Fibroblast of the aortic adventitia (primary cell): ENCODE measurements around the gene SYCP3. TPM values are rescaled to one million over a fixed set of nuclear protein-coding genes. Genes with fewer than 3 reads are reported as not detected.
A peak's percentile ranks its signal among the peaks of the same experiment; 100 is the strongest.

Source experiments
- DNase-seq: peaks from one replicate; pipeline ENCODE4 v3.0.0-alpha.2; 2010; ENCODE audit warnings: low read depth
- H3K4me3 ChIP-seq: 2 replicates; pipeline ENCODE4 v1.5.1; 2011; ENCODE audit warnings: low read depth, mild to moderate bottlenecking, control low read depth, low read length, moderate library complexity
- CTCF ChIP-seq: IDR thresholded peaks from 2 replicates; pipeline ENCODE4 v1.5.1; 2011; ENCODE audit warnings: mild to moderate bottlenecking, low read length, control low read depth, inconsistent platforms; ENCODE audit not compliant: insufficient read depth
- total RNA-seq: library from RNA; depleted of rRNA; stranded (reverse); fragments of >200 nt; gene quantifications from 2 replicates; pipeline ENCODE4 v1.2.3, GENCODE V29; 2012; ENCODE audit warnings: low replicate concordance

SYCP3 gene
- total RNA-seq, 1 donor: 0.18 TPM

DNA sequence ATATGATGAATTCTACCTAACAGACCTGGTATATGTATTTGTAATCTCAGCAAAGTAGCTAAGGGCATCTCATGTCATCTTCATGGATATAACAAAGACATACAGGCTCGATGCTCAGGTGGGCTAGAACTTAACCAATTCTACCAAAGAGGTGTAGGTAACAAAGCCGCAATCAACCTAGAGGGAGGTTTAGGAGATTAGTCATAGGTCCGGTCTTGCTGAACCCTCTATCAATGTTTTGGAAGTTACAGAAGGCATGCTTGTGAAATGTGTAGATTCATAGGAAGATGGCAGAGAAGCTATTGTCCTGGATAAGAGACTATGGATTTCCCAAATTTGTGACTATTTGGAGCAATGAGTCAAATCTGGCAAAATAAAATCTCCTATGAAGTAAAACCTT is 42.6 kb upstream of the SYCP3 start:
- no peak for TF ChIP-seq CTCF
- no peak overlapping the region for H3K4me3 ChIP-seq
- DNase-seq: peak; percentile 27

- DNase-seq: no peak
- no peak for TF ChIP-seq CTCF
- no peak overlapping the region for H3K4me3 ChIP-seq
Measured at GRCh38 chr12:101780599-101780998, 41.3 kb upstream of the SYCP3 start.

GRCh38 chr12:101779626-101780025 is 40.4 kb upstream of the SYCP3 start:
- no peak for DNase-seq
- H3K4me3 ChIP-seq: no peak overlapping the region
- TF ChIP-seq CTCF: no peak

DNA sequence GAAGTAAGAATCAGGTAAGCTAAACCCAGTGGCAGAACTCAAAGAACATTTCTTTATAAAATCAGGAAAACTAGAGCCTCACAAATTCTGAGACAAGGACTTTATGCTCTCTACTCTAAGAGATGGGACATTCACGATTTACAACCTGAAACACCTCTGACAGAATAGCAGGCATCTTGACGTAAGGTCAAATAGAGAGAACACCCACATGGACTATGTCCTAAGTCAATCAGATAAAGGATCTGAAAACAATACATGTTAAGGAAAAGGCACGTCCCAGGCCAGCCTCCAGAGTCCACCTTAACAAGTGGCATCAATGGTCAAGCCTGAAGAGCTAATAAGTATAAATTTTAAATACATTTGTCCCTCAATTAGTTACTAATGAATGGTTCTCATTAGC is 39.9 kb upstream of the SYCP3 start:
- TF ChIP-seq CTCF: no peak
- H3K4me3 ChIP-seq: no peak overlapping the region
- DNase-seq: no peak

- H3K4me3 ChIP-seq: no peak overlapping the region
- DNase-seq: no peak
- TF ChIP-seq CTCF: no peak
Measured at GRCh38 chr12:101777978-101778377, 38.7 kb upstream of the SYCP3 start.

DNA sequence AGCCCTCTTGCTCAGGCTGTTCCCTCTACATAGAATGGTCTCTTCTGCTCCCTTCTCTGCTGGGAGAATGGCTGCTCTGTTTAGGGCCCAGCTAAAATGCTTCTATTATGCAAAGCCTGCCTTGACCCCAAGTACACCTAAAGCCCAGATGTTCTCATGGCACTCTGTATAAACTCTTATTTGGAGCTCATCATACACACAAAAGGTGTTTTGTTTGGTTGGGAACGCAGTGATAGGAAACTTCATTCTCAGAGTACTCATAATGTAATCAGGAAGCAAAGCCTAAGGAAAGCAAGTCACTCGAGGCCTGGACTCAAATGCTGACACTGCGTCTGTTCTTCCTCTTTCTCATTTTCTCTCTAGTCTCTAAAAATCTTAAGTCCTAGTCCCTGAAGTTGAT is 38.2 kb upstream of the SYCP3 start:
- no peak for TF ChIP-seq CTCF
- no peak for DNase-seq
- no peak overlapping the region for H3K4me3 ChIP-seq

GRCh38 chr12:101775816-101776215 is 36.6 kb upstream of the SYCP3 start:
- no peak for TF ChIP-seq CTCF
- no peak overlapping the region for H3K4me3 ChIP-seq
- no peak for DNase-seq
